Stimulated activated CD4-positive, alpha-beta T cell treated with anti-CD3 and anti-CD28 coated beads, TNF-alpha, amount 100 ng/mL, for 48 hours (primary cell): Measurements from ENCODE around the gene MUC15.
"Not testable (repeated sequence)": the region's sequence is repeated elsewhere in the genome, so short reads cannot be mapped to it uniquely, and the experiment has no call there.

Experiments
- DNase-seq, 3 donors: peaks; one replicate each; pipeline ENCODE4 v3.0.0-alpha.2; 2020; ENCODE audit warnings: low read depth in 3 of 3

Gene MUC15

DNA sequence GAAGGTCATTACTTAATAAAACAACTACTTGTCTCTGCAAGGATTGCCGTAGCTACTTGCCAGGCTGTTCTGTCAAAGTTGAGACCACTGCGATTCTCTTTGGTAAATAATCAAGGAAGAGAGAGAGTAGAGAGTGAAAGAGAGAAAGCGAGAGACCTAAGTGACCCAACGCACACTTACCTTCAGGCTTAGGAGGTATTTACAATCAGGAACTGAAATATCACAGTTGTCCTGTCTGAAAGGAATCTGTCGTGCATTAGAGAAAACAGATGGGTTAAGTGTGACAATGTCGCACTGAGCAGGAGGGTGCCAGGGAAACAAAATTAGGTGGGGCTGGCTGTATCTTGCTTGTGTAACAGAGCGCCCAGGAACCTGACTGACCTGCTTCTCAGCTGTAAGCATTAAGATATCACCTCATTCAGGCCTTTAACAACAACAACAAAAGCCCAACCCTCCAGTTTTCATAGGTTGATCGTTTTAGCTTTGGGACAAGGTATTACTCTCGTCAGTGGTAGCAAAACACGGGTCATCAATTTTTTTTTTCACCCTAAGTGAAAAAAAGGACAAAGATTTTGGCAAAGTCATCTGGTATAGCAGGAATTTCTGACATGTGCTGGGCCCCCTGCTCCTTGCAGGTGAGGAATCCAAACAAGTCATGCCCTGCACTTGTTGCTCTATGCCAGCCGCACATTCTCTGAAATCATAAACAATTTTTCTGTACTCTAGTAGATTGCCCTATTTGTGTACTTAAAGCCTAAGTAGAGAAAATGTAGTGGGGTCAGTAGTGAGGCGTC, at the start of gene MUC15:
Gene MUC15, minus strand, starts transcription at position 403 of the 794 bp plus-strand sequence. CDS start 5,169 bp downstream, outside the sequence.
- no peak for DNase-seq

DNA sequence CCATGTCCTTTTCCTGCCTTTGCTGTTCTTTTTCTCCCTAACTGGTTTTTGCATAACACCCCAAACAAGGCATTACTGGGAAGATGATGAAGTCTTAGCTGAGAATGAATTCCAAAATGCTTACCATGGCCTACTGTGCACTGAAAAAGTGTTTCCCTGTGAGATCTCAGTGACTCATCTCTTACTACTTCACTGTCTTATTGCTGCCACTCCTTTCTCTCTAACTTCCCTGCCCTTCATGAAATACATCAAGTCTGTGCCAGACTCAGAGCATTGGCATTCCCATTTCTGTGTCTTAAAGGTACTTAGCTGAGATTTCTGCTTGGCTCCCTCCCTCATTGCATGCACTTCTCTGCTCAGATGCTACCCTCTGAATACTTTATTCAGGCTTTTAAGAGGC, 49.1 kb upstream of the MUC15 start:
- no peak for DNase-seq

- no peak for DNase-seq
These were observed 48.4 kb upstream of the MUC15 start for GRCh38 chr11:26620282-26621045.

- no peak for DNase-seq
These were observed 46.4 kb upstream of the MUC15 start for GRCh38 chr11:26618441-26618840.

GRCh38 chr11:26613759-26614158, 41.7 kb upstream of the MUC15 start:
- DNase-seq, result no peak

DNA sequence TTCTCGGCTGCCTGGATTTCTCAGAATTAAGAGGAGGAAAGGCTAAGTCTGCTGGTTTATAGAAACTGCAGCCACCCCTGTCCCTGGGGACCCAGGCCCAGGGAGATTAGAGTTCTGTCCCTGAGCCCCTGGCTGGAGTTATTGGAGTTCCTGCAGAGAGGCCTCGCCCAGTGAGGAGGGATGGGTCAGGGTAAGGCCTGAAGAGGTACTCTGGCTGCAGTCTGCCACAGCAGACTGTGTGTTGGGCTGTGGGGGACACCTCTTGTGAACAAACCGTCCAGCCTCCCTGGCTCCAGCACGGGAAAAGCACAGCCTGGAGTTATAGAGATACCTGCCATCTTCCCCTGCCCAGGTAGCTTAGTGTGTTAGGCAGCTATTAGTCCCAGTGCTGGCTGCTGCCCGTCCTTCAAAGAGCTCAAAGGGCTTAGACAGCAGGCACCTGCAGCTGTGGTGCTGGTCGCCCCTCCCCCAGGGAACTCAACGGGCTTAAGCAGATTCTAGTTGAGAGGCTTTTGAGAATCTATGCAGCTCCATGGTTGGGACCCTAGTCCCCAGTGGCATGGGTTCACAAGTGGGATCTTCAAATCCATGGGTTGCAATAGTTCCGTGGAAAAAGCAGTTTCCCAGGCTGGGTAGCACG, 36.6 kb upstream of the MUC15 start:
- no peak for DNase-seq

- DNase-seq, result no peak
These were observed 35.9 kb upstream of the MUC15 start for GRCh38 chr11:26607725-26608506.

DNA sequence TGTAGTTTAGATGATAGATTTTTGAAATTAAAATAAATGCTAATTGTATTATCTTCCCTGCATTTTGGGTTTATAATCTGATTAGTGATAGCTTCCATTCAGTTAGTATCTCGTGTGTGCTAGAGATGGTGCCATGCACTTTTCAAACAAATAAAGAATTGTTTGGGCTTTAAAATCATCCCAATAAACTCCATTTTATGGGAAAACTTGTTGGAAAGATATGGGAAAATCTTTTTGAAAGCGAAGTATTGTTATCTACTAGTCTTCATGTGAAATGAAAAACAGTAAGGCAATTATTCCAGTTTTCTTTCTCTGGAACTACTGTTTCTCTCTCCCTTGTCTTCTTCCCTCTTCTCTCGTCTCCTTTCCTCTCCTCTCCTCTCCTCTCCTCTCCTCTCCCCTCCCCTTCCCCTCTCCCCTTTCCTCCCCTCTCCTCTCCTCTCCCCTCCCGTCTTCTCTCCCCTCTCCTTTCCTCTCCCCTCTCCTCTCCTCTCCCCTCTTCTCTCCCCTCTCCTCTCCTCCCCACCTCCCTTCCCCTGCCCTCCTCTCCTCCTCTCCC, 27.9 kb upstream of the MUC15 start:
- no peak for DNase-seq

DNA sequence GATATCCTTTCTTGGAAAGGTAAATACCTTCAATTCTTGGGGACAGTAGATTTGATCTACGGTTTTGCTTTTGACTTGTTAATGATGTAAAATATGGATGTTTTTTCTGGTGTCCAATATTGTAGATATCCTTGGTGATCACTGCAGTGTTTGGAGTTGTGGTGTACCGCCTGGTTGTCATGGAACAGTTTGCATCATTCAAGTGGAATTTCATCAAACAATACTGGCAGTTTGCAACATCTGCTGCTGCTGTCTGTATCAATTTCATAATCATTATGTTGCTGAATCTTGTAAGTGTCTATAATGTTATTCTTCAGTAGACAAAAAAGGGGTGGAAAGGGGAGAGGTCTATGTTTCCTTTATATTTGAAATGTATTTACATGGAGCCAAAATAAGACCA, 27.4 kb upstream of the MUC15 start:
- no peak for DNase-seq

DNA sequence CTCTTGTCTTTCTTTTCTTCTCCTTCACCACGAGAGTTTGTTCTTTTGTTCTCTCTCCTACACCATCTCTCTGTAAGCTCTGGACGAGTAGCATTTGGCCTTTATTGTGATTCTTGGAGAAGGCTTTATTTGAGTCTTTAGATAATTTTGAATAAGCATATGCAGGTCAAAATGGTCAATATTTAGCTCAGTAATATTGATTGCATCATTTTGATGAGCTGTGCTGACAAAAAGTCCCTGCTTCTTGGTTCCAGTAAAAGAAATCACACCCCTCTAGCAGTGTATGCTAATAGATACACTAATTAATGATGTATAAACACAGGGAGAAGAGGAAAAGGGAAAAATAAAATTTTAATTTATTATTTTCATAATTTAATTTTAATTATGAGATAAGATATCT, 25.8 kb upstream of the MUC15 start:
- no peak for DNase-seq

GRCh38 chr11:26597049-26597689, 25.1 kb upstream of the MUC15 start:
- not testable (repeated sequence) for DNase-seq

DNA sequence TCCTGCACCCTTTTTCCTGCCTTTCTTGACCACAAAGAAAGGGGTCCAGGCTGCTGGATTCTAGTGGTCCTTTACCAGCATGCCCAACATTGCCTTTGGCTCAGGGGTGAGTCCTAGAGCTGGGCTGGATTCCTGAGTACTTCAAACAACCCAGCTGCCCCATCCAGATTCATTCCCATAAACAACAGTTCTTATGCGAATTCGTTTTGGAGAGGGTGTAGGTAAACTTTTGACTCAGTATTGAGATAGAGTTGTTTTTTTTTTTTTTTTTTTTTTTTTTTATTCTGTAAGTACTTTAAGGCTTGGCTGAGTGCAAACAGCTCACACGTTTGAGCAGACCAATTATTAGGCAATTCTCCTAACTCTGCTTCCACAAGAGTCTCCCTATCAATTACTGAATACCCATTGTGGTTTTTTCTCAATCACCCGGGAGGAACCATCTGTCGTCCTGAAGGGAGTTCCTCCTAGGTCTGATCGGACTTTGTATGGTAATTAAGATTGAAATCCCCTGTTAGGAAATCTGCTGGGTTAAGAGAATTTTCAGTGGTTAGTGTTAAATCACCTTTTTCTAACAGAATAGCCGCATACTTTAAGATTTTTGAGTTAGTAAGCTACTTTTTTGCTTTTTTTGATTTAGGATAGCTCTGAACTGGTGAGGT, 23.3 kb upstream of the MUC15 start:
- not testable (repeated sequence) for DNase-seq

DNA sequence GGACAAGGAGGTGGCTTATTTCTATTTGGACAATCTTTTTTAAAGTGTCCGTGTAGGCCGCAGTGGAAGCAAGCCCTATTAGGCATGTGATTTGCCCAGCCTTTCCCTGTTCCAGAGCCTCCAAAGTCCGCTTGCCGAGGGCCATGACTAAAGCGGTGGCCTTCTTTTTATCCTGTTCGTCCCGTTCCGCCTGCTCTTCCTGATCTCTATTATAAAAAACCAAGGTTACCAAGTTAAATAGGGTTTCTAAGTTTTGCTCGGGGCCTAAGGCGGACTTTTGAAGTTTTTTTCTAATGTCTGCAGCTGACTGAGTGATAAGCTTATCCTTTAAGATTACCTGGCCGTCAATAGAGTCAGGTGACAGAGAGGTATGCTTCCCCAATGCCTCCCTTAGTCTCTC, 21.6 kb upstream of the MUC15 start:
- no peak for DNase-seq

DNA sequence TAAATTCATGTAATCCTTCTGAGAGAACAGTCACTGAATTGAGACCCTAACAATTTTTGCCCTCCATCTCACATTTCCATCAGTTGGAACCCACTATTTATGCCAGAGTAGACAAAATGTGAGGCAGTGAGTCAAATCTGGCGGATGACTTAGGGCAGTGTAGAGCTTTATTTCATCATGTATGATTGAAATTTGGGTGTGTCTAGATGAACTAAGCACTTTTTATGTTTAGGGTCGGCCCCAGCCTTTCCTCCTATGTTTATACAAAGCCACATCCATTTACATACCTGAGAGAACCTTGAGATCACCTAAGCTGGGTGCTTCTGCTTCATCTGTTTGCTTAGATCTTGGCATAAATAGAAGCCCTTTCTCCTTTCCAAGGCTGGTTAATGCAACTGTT, 15.0 kb upstream of the MUC15 start:
- DNase-seq, result no peak

DNA sequence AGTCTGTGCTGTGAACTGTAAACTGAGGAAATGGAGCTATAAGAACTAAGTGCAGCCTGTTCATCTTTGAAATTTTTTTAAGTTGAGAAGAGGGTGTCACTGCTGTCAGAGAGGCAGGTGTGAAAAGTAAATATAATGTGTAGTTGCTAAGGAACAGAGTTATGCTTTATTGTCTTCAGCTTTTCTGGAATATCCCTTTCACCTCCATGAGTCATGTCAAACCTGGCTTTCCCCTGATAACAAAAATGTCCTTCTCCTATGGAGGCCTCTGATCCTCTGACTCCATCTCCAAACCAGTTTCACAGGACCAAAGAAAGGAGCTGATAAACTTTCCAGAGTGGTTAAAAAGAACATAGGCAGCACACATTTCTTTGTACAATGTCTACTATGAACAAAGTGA, 12.8 kb upstream of the MUC15 start:
- no peak for DNase-seq

- DNase-seq, result no peak
These were observed 11.5 kb upstream of the MUC15 start for GRCh38 chr11:26583550-26583949.

- DNase-seq, result no peak
These were observed 8.9 kb upstream of the MUC15 start for GRCh38 chr11:26580929-26581328.

DNA sequence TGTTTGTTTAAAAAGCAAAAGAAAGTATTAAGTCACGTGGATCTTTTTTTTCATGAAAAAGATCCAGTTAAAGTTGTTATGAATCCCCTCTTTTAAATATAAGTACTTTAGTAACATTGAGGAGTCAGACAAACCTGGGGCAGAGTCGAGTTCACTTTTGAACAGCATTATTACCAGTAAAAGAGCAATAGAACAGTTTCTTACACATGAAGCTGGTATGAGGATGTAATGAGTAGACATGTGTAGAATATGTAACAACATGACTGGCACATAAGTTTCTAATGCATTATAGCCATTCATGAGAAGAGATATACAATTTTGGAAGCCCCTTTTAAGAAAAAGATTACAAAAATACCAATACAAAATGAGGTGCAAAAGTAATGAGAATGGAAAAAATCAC, 7.6 kb upstream of the MUC15 start:
- no peak for DNase-seq

- DNase-seq, result no peak
These were observed 7.1 kb upstream of the MUC15 start for GRCh38 chr11:26578998-26579661.

DNA sequence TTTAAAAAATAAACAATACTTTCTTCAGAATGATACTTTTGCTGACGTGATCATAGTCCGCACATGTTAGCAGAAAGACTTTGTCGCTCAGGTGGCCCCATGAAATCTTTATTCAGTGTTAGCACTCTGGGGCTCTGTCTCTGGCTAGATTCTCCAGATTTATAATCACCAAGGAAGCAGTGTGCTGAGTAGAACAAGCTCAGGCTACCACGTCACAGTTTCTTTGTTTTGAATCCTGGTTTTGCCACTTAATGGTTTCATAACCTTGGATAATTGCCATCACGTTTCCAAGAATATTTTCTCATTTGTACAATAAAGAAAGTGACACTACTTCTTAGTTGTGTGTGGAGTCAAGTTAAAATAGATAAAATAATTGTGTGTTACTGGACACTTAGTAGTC, 3.9 kb upstream of the MUC15 start:
- no peak for DNase-seq
